ENCODE measurements around the gene VSX1. TPM values are rescaled to one million over a fixed set of nuclear protein-coding genes. Genes with fewer than 3 reads are reported as not detected.

The VSX1 gene
- total and polyA plus RNA-seq, 2 of the 4 experiments (the other 2 are of a cell fraction), result not detected

DNA sequence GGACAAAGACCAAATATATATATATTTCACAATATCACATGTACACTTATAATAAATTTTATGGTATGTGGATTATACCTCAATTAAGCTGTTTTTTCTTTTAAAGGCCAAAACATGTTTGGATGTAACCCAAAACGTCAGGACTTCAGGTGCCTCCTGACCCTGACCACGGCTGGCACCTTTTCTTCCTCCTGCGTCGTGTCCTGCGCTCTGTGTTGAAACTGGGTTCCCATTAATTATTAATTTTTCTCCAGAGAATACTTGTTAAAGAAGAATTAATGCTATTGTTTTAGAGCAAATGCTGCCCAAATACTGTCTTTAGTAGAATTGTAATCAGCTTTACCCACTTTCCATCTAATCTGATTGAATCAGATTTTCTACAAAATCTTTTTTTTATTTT lies 46.7 kb upstream of the VSX1 start:
- Histone ChIP-seq H2AFZ (replicated peaks; ENCODE audit: low read length, poor library complexity) (no peak overlapping the region), H3K18ac (ENCODE audit: low read depth, low read length) (no peak overlapping the region), H3K4me1 (ENCODE audit: control insufficient read depth, insufficient read depth, low read length) (no peaks in the 10 kb centered on the region), H3K9me1 (ENCODE audit: insufficient read depth, low read length) (no peaks in the 10 kb centered on the region), H3K4me2 (ENCODE audit: low read depth, low read length) (no peak overlapping the region), H2BK120ac (ENCODE audit: low read depth, low read length) (no peak overlapping the region), H3K23ac (ENCODE audit: low read depth, low read length) (no peak overlapping the region), H3K27ac (ENCODE audit: insufficient read depth, low read length) (no peak overlapping the region), H2BK20ac (ENCODE audit: low read depth, low read length) (no peak overlapping the region), H4K5ac (ENCODE audit: low read depth, low read length) (no peak overlapping the region), H3K4me3 (ENCODE audit: insufficient read depth, low read depth, low read length) (no peak overlapping the region), H2BK15ac (ENCODE audit: low read depth, low read length) (no peak overlapping the region), H3K27me3 (ENCODE audit: control insufficient read depth, insufficient read depth, low read length) (peaks cover 24% of the 10 kb centered on the region), H2BK5ac (ENCODE audit: low read depth, low read length, poor library complexity, severe bottlenecking) (no peak overlapping the region), H3K4ac (ENCODE audit: low read depth, low read length) (no peak overlapping the region), H4K8ac (ENCODE audit: low read depth in 2 of 2, low read length in 2 of 2) (no peak overlapping the region), H3K36me3 (ENCODE audit: control insufficient read depth, insufficient read depth, low read length) (no peaks in the 10 kb centered on the region), H3K56ac (ENCODE audit: extremely low read depth, insufficient read depth, low read length) (no peak overlapping the region), H3K14ac (replicated peaks; ENCODE audit: low read depth, low read length) (no peak overlapping the region), H3K9ac (ENCODE audit: low read depth, low read length) (no peak overlapping the region), H3K9me3 (ENCODE audit: control insufficient read depth, insufficient read depth, low read length) (peaks cover 3% of the 10 kb centered on the region; the same call in 1 of the 2 replicates), H2AK9ac (replicated peaks; ENCODE audit: low read depth, low read length, poor library complexity) (no peak overlapping the region), H4K91ac (ENCODE audit: insufficient read depth, low read depth, low read length) (no peak overlapping the region), H3K79me1 (ENCODE audit: low read depth in 1 of 2, low read length in 2 of 2) (no peaks in the 10 kb centered on the region), H4K20me1 (ENCODE audit: insufficient read depth, low read length) (no peaks in the 10 kb centered on the region), H2AK5ac (ENCODE audit: low read depth, low read length) (no peak overlapping the region)
- in situ Hi-C loops (cut with MboI; ENCODE audit: low sequenced_read_pairs), result no loop called here
- dilution Hi-C loops (cut with HindIII; ENCODE audit: low sequenced_read_pairs, unreplicated experiment), result no loop called here
- no peak for DNase-seq
- no peak for TF ChIP-seq CHD1 (IDR thresholded peaks at IDR 0.05; ENCODE audit: low read depth, low read length)
- TF ChIP-seq MAZ (IDR thresholded peaks at IDR 0.05; ENCODE audit: borderline replicate concordance, low read depth, low read length), result no peak
- TF ChIP-seq SMC3 (IDR thresholded peaks at IDR 0.05; ENCODE audit: low read depth, low read length), result no peak
- no peak for TF ChIP-seq RAD21 (IDR thresholded peaks at IDR 0.05; ENCODE audit: low read length)
- TF ChIP-seq, protein P1, sequence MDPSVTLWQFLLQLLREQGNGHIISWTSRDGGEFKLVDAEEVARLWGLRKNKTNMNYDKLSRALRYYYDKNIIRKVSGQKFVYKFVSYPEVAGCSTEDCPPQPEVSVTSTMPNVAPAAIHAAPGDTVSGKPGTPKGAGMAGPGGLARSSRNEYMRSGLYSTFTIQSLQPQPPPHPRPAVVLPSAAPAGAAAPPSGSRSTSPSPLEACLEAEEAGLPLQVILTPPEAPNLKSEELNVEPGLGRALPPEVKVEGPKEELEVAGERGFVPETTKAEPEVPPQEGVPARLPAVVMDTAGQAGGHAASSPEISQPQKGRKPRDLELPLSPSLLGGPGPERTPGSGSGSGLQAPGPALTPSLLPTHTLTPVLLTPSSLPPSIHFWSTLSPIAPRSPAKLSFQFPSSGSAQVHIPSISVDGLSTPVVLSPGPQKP (IDR thresholded peaks at IDR 0.05; ENCODE audit: borderline replicate concordance, low read depth, low read length), result no peak
- TF ChIP-seq, protein P2, sequence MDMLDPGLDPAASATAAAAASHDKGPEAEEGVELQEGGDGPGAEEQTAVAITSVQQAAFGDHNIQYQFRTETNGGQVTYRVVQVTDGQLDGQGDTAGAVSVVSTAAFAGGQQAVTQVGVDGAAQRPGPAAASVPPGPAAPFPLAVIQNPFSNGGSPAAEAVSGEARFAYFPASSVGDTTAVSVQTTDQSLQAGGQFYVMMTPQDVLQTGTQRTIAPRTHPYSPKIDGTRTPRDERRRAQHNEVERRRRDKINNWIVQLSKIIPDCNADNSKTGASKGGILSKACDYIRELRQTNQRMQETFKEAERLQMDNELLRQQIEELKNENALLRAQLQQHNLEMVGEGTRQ (IDR thresholded peaks at IDR 0.05; ENCODE audit: low read depth, low read length), result no peak
- no peak for TF ChIP-seq MAFK (IDR thresholded peaks at IDR 0.05; ENCODE audit: low read depth, low read length)
- TF ChIP-seq MXI1 (IDR thresholded peaks at IDR 0.05; ENCODE audit: borderline replicate concordance, low read depth, low read length), result no peak
- ATAC-seq (ENCODE audit: low read depth), result no peak
- CTCF ChIA-PET, result no interaction called here
- POLR2A ChIA-PET (ENCODE audit: unreplicated experiment), result no interaction called here
- intact Hi-C loops (cut with micrococcal nuclease), result no loop called here
- no CpG with 5 or more reads among the region's 5 CpGs for WGBS, 2 experiments (ENCODE audit: extremely low coverage in 2 of 2, insufficient read length in 1 of 2)
- no TSS peak for BruUV-seq (replicated peaks)

All from IMR-90 (cell line).